NCI-H128 (cell line): Measurements from ENCODE around the gene BANP.

Source experiments
- DNase-seq: peaks from one replicate; lab custom pipeline; 2025; ENCODE audit not compliant: unreplicated experiment; lab: John Stamatoyannopoulos, UW

BANP gene

GRCh38 chr16:87948735-87949070 is 2.5 kb upstream of the BANP start:
- no peak for DNase-seq

- DNase-seq = no peak
Measured at GRCh38 chr16:87949071-87949744, 2.0 kb upstream of the BANP start.

GRCh38 chr16:87951552-87952538 is 611 bp downstream of the BANP start:
- DNase-seq = no peak

GRCh38 chr16:87952751-87953150 is 1.5 kb downstream of the BANP start:
- DNase-seq = no peak

- no peak for DNase-seq
Measured at GRCh38 chr16:87953308-87954215, 2.3 kb downstream of the BANP start.

- DNase-seq = no peak
Measured at GRCh38 chr16:87954361-87954760, 3.1 kb downstream of the BANP start.

- DNase-seq = no peak
Measured at GRCh38 chr16:87954826-87955225, 3.6 kb downstream of the BANP start.

- DNase-seq = no peak
Measured at GRCh38 chr16:87955302-87956097, 4.3 kb downstream of the BANP start.

GRCh38 chr16:87956098-87956364 is 4.8 kb downstream of the BANP start:
- DNase-seq = no peak

GRCh38 chr16:87956365-87957231 is 5.4 kb downstream of the BANP start:
- no peak for DNase-seq

GRCh38 chr16:87957296-87958094 is 6.3 kb downstream of the BANP start:
- no peak for DNase-seq

- DNase-seq = no peak
Measured at GRCh38 chr16:87958632-87959031, 7.4 kb downstream of the BANP start.

GRCh38 chr16:87959391-87959990 is 8.3 kb downstream of the BANP start:
- DNase-seq = no peak

GRCh38 chr16:87960296-87960695 is 9.1 kb downstream of the BANP start:
- DNase-seq = no peak

- DNase-seq = no peak
Measured at GRCh38 chr16:87960852-87961251, 9.6 kb downstream of the BANP start.

GRCh38 chr16:87961623-87962022 is 10.4 kb downstream of the BANP start:
- DNase-seq = no peak

GRCh38 chr16:87963400-87963799 is 12.2 kb downstream of the BANP start:
- DNase-seq = no peak

GRCh38 chr16:87964049-87964659 is 12.9 kb downstream of the BANP start:
- no peak for DNase-seq
